ENCODE measurements around the gene TXLNG.
"Not testable (repeated sequence)": the region's sequence is repeated elsewhere in the genome, so short reads cannot be mapped to it uniquely, and the experiment has no call there.

The TXLNG gene

GRCh38 chrX:16771483-16772398 is 14.5 kb upstream of the TXLNG start:
- H3K4me3 ChIP-seq (ENCODE audit: low read depth, low read length), result no peak overlapping the region

GRCh38 chrX:16772460-16772859 is 13.8 kb upstream of the TXLNG start:
- no peak for TF ChIP-seq CTCF (IDR thresholded peaks at IDR 0.05; ENCODE audit: low read depth, low read length)
- H3K4me3 ChIP-seq (ENCODE audit: low read depth, low read length), result no peak overlapping the region

More at GRCh38 chrX:16771483-16772398, 14.5 kb upstream of the TXLNG start:
- no peak for TF ChIP-seq CTCF (IDR thresholded peaks at IDR 0.05; ENCODE audit: low read depth, low read length)

GRCh38 chrX:16774746-16775145 is 11.5 kb upstream of the TXLNG start:
- TF ChIP-seq CTCF (IDR thresholded peaks at IDR 0.05; ENCODE audit: low read depth, low read length), result no peak

GRCh38 chrX:16778545-16778944 is 7.7 kb upstream of the TXLNG start:
- H3K4me3 ChIP-seq (ENCODE audit: low read depth, low read length), result no peak overlapping the region
- no peak for TF ChIP-seq CTCF (IDR thresholded peaks at IDR 0.05; ENCODE audit: low read depth, low read length)

More at GRCh38 chrX:16774746-16775145, 11.5 kb upstream of the TXLNG start:
- no peak overlapping the region for H3K4me3 ChIP-seq (ENCODE audit: low read depth, low read length)

- no peak overlapping the region for H3K4me3 ChIP-seq (ENCODE audit: low read depth, low read length)
- no peak for TF ChIP-seq CTCF (IDR thresholded peaks at IDR 0.05; ENCODE audit: low read depth, low read length)
Measured at GRCh38 chrX:16778993-16779392, 7.3 kb upstream of the TXLNG start.

- not testable (repeated sequence) for H3K4me3 ChIP-seq (ENCODE audit: low read depth, low read length)
Measured at GRCh38 chrX:16779815-16780214, 6.5 kb upstream of the TXLNG start.

GRCh38 chrX:16783452-16783851 is 2.8 kb upstream of the TXLNG start:
- H3K4me3 ChIP-seq (ENCODE audit: low read depth, low read length), result no peak overlapping the region
- no peak for TF ChIP-seq CTCF (IDR thresholded peaks at IDR 0.05; ENCODE audit: low read depth, low read length)

GRCh38 chrX:16784440-16784839 is 1.8 kb upstream of the TXLNG start:
- not testable (repeated sequence) for H3K4me3 ChIP-seq (ENCODE audit: low read depth, low read length)

Data from WI38 (cell line).